HG03521 (cell line): ENCODE results near the gene EBF3.

Experiments used
- ATAC-seq: cut with Tn5 transposase; IDR thresholded peaks from one replicate; pipeline ENCODE4 v1.9.1; 2021; ENCODE audit warnings: mild to moderate bottlenecking, moderate library complexity; ENCODE audit not compliant: unreplicated experiment

Gene EBF3

GRCh38 chr10:129945526-129945925 is 18.5 kb downstream of the EBF3 start:
- no peak for ATAC-seq

DNA sequence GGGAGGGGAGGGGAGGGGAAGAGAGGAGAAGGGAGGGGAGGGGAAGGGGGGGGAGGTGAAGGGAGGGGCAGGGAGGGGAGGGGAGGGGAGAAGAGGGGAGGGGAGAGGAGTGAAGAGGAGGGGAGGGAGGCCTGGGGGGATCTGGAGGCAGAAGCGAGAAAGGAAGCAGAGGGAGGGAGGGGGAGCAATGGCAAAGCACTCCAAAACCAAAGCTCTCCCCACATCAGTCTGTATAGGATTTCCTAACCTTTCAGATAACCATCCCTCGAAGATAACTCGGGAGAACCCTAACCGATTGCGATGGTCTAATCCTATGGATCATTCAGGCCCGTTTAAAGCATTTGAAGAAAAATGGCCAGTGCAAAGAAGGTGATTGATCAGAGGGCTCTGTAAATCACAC is 19.0 kb downstream of the EBF3 start:
- ATAC-seq: no peak

- no peak for ATAC-seq
Observed at GRCh38 chr10:129944456-129944855, 19.6 kb downstream of the EBF3 start.

GRCh38 chr10:129942936-129943715 is 20.9 kb downstream of the EBF3 start:
- no peak for ATAC-seq

DNA sequence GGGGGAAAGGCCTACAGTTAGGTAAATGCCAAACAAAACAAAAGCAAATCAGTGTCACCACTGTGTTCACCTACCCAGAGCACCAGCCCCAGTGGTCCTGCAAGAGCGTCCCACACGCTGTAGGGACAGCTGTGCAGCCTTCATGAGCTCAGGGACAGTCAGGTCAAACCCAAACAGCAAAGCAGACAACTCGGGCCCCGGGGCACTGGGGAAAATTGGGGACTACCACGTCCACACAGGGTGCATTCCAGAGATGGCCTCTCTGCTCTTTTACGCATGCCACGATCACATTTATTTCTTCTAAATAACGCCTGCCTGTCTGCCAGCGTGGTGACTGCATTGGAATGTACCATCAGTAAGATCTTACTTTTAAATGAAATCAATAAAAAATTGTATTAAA is 21.7 kb downstream of the EBF3 start:
- ATAC-seq: no peak

GRCh38 chr10:129942019-129942277 is 22.1 kb downstream of the EBF3 start:
- ATAC-seq: no peak

DNA sequence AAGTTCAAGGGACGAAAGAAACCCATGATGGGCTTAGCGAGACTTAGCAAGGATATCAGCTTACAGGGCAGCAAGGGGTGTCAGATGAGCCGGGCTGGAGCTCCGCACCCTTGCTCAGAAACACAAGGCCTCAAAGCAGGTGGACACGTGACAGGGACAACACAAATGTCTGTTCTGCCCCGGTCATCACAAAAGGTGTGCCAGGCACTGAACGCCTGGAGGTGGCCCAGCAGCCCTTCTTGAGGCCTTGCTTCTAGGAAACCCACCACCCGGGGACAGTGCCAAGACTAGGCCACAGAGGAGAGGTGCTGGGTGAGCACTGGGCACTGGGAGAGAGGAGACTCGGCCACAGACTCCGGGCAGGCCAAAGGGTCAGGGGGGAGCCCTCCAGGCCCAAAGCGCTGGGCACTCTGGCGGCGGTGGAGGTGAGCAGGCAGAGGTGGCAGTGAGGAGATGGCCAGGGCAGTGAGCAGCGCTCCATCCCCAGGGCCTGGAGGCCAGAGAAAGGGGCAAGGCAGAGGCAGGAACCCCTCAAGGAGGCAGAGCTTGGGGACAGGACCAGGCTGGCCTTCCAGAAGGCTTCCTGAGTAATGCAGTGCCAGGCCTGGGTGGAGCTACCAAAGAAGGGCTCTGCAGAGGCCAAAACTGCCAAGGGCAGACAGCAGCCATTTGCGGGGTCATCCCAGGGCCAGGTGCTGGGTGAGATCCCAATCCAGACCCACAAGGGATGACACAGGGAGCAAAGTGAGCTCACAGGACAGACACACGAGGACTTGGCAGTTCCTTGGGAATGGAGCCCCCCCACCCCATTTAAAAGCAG is 22.7 kb downstream of the EBF3 start:
- ATAC-seq: no peak

DNA sequence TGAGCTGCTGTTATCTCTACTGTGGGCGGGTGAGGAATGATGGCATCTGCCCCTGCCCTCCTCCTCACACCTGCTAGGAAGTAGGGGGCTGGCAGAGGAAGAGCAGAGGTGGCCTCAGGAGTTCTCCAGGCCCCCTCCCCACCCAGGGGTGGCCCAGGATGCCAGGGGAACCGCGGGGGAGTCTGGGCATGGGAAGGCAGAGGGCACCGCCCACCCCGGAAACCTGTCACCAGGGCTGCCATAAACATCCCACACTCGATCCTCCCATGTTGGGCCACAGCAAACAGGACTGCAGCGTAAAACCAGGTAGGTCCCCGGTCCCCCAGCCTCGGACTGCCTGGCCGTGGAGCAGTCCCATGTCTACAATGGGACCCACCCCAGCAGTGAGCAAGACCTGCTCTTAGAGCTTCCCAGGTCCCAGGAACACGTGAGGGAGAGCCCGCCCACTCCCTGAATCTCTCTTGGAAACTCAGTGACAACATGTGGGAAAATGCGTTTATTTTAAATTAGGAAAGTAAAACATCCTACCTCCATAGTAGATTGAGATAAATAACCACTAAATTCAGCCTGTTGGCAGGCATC is 23.4 kb downstream of the EBF3 start:
- no peak for ATAC-seq

- no peak for ATAC-seq
Observed at GRCh38 chr10:129939416-129940275, 24.4 kb downstream of the EBF3 start.

DNA sequence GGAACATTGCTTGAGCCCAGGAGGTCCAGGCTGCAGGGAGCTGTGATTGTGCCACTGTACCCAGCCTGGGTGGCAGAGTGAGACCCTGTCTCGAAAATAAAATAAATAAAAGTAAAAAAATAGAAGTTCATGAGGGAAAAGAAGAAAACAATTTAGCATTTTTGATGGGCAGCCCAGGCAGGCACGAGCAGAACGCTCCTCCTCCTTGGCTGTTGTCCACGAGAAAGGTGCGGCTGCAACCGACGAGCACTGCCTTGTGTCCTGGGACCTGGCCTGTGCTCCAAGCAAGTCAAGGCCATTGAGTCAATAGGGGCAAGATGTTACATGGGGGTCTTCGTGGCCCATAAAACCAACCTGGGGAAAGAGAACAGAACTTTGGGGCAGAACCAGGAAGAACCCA is 25.6 kb downstream of the EBF3 start:
- ATAC-seq: no peak

- no peak for ATAC-seq
Observed at GRCh38 chr10:129937351-129937751, 26.7 kb downstream of the EBF3 start.

DNA sequence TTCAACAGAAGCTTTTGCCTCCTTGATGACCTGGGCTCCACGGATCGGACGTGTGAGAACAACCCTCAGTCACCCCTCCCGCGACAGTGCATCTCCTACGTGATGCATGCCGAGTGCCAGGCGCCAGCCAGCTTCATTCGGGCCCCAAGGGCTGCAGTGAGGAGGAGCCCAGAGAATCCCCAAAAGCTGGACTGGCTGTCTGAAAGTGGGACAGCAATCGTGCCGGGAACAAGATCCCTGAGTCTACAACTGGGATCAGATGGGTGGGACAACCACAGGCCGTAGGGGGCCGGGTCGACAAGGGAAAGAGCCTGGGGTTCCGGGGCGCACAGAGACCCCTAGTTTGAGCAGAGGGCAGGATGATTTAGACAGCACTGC is 27.2 kb downstream of the EBF3 start:
- no peak for ATAC-seq

DNA sequence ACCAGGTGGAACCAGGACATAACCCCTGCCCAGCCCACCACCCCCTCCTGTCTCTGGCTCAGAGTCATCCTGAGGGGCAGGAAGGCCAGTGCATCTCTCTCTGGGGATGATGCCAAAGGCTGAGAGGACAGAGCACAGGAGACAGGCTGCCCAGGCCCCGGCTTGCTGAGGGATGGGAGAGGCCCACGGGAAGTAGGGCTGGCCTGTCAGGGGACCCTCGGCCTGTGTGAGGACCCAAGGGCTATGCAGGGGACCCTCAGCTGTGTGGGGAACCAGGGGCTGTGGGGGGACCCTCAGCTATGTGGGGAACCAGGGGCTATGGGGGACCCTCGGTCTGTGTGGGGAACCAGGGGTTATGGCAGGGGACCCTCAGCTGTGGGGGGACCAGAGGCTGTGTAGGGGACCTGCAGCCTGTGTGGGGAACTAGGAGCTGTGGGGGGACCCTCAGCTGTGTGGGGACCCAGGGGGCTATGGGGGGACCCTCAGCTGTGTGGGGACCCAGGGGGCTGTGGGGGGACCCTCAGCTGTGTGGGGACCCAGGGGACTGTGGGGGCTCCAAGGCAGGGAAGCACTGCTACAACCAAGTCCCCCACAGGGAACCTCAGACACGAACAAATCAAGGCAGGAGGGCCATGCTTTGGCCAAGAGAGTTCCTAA is 27.7 kb downstream of the EBF3 start:
- ATAC-seq: no peak

GRCh38 chr10:129935867-129936152 is 28.3 kb downstream of the EBF3 start:
- no peak for ATAC-seq

GRCh38 chr10:129935102-129935866 is 28.8 kb downstream of the EBF3 start:
- ATAC-seq: no peak

DNA sequence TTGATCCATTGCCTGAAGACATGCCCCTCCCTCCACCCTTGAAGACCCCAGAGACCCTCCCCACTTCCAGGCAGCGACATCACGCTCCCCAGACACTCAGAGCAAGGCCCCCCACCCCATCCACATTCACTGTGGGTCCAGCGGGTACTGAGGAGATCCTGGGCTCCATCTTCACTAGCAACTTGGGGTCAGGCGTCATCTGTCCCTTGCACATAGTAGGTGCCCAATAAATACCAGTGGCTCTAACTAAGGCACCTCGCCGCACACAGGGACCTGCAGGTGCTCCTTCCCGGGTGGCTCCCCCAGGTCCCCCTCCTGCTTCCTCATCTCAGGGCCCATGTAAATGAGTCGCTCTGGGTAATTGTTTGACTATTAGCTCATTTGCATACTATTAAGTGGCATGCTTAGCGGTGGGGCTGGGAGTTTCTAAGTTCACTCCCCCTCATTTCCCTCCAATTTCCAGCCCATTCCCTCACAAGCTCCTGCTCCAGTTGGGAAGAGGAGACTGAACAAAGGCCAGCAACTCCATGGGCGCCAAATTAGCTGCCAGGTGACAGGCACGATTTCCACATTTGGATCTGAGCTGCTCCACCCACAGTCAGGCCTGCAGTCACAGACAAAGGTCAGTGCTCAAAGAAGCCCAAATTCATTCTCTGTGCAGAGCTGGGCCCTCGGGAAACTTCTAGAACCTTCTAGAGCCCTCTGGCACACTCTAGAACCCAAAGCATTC is 29.7 kb downstream of the EBF3 start:
- no peak for ATAC-seq

DNA sequence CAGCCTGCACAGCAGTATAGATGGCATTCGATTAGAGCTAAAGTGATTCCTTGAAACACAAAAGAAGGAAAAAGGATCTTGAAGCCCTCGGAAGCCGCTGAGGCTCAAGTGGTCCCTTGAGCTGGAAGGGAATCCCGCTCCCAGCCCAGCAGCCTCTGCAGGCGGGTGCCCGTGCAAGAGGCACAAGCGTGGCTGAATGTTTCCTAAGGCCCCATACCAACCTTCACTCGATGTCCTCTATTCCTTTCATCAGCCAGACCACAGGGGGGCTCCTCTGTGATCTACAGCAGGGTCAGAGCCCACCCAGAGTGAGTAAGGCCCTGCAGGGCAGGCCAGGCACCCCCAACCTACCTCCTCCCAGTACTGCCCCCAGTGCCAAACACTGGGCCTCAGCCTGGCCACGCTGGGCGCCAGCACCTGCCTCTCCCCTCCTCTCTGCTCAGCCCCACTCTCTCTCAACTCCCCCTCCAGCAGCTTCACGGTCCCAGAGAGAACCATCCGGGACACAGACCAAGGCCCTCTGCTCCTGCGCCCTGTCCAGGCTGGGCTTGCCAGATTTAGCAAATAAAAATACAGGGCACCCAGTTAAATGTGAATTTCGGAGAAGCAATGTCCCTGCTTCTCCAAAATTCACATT is 30.5 kb downstream of the EBF3 start:
- no peak for ATAC-seq

GRCh38 chr10:129932751-129933433 is 31.2 kb downstream of the EBF3 start:
- ATAC-seq: no peak

GRCh38 chr10:129932182-129932581 is 31.9 kb downstream of the EBF3 start:
- no peak for ATAC-seq
